HG03039 (cell line): ENCODE results near the gene ZNF821.
"Not testable (repeated sequence)": the region's sequence is repeated elsewhere in the genome, so short reads cannot be mapped to it uniquely, and the experiment has no call there.

Experiments used
- ATAC-seq: cut with Tn5 transposase; IDR thresholded peaks from one replicate; pipeline ENCODE4 v1.9.1; 2021; ENCODE audit warnings: mild to moderate bottlenecking, moderate library complexity; ENCODE audit not compliant: unreplicated experiment

Gene ZNF821

GRCh38 chr16:71903608-71904007, 19.6 kb upstream of the ZNF821 start:
- no peak for ATAC-seq

- ATAC-seq: no peak
Observed at GRCh38 chr16:71902656-71903365, 18.8 kb upstream of the ZNF821 start.

GRCh38 chr16:71899171-71899570, 15.2 kb upstream of the ZNF821 start:
- ATAC-seq: no peak

GRCh38 chr16:71896764-71897368, 12.9 kb upstream of the ZNF821 start:
- no peak for ATAC-seq

DNA sequence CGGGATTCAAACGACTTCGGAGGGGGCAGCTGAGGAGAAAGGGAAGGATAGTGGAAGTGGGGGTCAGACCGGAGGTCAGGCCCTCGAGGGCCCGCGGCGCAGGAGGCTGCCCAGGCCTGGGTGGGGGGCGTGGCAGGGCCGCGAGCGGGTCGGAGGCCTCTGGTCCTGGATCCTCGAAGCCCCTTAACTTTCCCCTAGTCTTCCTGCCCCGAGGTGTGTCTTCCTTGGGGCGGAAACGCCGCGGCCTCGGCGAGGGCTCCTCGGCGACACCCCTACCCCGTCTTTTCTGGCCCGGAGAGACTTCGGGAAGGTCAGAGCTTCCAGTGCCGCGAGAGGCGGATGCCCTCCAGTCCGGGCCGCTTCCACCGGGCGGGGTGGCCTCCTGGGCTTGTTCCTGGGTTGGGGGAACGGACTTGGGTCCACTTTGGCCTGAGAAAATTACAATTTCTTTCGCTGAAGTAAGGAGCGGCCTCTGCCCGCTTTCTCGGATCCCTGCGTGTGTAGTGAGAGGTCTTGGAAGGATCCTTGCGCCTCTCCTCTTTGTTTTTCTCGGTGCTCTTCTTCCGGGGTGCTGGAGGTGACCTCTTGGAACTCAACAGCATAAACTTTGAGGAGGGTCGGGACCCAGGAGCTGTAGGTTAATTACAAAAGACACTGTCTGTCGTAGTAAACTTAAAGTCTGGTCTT, 11.8 kb upstream of the ZNF821 start:
- peak; percentile 6 for ATAC-seq

DNA sequence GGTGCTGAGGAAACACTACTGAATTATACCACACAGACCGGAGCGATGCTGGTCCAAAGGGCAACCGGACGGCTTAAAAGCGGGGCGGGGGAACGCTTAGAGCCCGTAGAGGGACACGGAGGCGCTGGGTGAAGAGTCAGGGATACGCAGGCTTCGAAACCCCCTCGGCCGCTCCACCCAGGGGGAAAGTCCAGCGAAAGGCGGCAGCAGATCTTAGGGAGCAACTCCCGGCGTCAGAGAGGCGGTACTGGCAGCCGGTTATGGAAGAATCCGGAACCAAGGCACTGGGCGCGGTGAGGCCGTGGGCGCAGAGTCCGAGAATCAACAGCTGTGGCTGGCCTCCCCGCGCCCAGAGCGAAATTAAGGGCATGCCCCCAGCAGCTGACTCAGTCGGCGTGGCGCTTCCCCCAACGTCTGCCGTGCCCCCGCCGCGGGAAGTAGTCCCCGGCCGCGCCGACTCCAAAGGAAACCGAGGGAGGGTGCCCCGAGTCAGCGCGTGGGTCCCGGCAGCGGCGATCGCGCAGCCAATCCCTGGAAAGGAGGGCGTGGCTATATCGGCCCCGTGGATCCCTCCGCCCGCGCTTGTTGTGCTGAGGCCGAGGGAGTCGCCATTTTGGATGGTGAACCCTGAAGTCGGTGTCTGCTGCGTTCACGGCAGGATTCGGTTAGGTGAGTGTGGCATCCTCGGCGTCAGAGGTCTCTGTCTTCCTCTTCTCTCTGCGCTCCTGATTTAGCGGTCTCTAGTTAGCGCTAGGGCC, 11.1 kb upstream of the ZNF821 start, which contains the start of gene IST1:
Gene IST1 (plus strand): TSS at position 611 of the 758 bp plus-strand sequence. CDS start 20,110 bp downstream, outside the sequence.
- ATAC-seq: peak; percentile 84

DNA sequence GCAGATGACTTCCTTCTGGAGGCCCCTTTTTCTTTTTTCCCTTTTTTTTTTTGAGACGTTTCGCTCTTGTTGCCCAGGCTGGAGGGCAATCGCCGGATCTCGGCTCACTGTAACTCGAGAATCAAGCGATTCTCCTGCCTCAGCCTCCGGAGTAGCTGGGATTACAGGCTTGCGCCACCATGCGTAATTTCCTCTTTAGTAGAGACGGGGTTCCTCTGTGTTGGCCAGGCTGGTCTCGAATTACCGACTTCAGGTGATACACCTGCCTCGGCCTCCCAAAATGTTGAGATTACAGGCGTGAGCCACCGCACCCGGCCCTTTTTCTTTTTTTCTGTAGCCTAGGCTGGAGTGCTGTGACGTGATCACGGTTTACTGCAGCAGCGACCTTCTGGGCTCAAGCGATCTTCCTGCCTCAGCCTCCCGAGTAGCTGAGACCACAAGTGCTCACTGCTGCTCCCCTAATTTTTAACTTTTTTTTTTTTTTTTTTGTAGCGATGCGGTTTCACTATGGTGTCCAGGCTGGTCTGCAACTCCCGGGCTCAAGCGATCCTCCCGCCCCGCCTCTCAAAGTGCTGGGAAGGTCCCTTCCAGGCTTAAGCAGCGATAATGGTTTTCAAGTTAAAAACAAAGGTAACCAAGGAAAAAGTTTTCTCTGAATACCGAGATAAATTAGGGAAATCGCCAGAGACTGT, 10.4 kb upstream of the ZNF821 start:
- peak; percentile 17 for ATAC-seq

GRCh38 chr16:71893888-71894228, 9.9 kb upstream of the ZNF821 start:
- ATAC-seq: no peak

DNA sequence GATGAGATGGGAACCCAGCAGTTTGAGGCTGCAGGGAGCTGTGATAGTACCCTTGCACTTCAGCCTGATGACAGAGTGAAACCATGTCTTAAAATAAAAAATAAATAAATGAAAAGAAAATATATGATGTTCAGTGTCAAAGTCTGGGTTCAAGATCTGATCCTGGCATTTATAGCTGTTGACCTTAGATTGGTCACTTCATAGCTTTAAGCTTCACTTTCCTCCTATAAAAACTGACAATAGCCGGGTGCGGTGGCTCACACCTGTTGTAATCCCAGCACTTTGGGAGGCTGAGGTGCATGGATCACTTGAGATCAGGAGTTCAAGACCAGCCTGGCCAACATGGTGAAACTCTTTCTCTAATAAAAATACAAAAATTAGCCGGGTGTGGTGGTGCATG, 5.2 kb upstream of the ZNF821 start:
- no peak for ATAC-seq

- no peak for ATAC-seq
Observed at GRCh38 chr16:71885261-71885650, 1.3 kb upstream of the ZNF821 start.

DNA sequence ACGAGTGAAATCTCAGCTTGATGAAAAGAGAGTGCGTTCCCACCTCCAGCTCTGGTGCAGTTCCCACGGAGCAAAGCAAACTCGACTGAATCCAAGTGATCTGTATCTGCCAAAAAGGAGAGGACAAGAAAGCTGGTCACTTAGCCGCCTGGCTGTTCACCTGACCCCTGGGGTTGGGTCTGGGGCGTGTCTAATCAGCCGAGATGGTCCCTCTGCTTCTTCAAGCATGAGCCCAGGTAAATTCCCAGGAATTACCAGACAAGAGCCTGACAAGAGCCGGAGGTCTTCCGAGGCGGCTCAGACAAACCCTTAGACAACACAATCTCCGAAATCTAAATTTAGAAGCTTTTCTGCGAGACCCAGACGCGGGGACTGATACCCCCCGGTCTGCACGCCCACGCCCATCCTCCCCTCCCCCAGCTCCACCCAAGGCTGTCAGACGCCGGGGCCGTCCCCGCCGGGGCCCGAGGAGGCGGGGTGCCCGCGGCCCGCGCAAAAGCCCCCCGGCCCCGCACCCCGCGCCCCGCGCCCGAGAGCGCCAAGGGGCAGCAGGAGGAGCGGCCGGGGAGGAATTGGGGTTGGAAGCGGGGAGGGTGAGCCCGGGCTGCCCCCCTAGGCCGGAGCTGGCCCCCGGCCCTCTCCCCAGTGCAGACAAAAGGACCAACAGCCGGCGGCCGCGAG, 674 bp downstream of the ZNF821 start:
- peak; percentile 41 for ATAC-seq

DNA sequence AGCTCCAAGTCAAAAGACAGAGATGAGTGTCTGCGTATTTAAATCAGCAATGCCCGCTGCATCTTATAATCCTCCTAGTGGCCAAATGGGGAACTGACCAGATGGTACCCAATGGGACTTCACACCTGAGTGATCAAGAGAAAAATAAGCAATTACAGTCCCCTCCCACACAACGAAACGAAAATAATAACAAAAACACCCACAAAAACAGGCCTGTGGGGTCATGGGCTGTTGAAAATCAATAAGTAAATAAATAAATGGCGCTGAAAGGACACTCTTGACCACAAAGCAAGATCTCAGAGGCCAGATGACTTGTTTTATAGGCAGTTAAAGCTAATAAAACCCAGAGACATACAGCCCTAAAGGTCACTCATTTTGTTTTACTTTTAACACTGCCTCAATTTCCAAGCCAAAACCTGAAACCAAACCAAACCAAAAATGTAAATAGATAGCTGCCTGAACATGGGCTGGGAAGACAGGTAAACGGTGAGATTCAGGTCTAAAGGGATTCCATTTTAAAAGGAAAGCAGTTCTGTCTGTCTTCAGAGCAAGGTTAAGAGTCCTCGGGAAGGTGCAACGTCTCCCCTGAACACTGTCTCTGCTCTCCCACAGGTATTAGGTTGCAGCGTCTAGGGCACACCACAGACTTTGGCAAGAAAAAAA, 1.3 kb downstream of the ZNF821 start:
- ATAC-seq: no peak

- no peak for ATAC-seq
Observed at GRCh38 chr16:71880176-71880575, 3.8 kb downstream of the ZNF821 start.

DNA sequence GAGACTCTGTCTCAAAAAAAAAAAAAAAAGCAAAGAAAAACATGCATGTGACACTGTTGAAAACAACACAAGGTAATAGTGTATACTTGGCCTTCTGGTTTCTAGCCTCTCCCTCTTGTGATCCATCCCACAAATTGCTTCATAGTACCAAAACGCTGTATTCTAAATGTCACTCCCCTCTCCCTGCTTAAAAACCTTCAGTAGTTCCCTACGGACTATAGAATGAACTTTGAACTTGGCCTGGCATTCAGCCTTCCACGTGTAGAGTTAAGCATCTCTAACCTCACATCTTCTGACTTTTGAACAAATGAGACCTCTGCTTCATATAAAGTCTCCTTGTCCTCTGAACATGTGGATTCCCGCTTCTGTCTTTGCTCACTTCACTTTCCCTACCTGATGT, 5.1 kb downstream of the ZNF821 start:
- no peak for ATAC-seq

GRCh38 chr16:71873199-71873598, 10.8 kb downstream of the ZNF821 start:
- ATAC-seq: no peak

DNA sequence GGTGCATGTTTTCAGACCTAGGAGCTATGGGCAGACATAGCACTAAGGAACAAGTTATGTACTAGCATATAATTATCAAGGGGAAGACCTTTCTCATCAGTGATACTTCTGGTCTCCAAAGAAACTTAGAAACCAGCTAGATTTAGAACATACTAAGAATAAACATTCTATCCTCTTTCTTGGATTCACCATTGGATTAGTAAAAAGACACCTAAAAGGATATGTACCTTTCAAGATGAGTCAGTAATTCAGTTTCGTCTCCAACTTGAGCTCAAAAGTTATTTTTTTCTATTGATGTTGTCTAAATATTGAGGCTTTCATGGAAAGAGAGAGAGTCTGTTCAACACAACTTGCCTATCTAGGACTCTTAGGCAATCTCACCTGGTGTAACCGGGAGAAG, 13.2 kb downstream of the ZNF821 start:
- no peak for ATAC-seq

- no peak for ATAC-seq
Observed at GRCh38 chr16:71869089-71869488, 14.9 kb downstream of the ZNF821 start.

DNA sequence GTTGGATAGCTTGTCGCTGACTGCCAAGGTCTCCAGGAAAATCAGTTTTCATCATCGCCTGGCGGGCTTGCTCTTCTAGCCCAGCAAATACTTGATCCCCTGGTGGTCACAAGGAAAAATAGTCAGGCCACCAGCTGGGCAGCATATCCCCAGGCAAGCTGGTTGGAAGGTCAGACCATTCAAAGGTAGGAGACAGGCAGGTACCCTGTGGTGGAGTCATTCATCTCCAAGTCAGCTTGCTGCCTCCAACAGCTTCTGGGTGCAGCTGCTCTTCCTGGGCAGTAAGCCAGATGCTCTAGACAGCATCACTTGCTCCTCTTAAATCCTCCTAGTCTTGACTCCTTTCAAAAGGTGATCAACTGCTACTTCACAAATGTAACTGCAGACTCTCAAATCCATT, 16.0 kb downstream of the ZNF821 start:
- no peak for ATAC-seq

- not testable (repeated sequence) for ATAC-seq
Observed at GRCh38 chr16:71867175-71867574, 16.8 kb downstream of the ZNF821 start.
